GM21390 (cell line): Measurements from ENCODE around the gene IPCEF1.
A peak's percentile ranks its signal among the peaks of the same experiment; 100 is the strongest.

Experiments
- ATAC-seq: cut with Tn5 transposase; IDR thresholded peaks from one replicate; pipeline ENCODE4 v1.9.1; 2021; ENCODE audit not compliant: unreplicated experiment

The IPCEF1 gene

GRCh38 chr6:154373971-154374370 is 17.4 kb upstream of the IPCEF1 start:
- no peak for ATAC-seq

GRCh38 chr6:154371281-154371680 is 14.7 kb upstream of the IPCEF1 start:
- no peak for ATAC-seq

- ATAC-seq: peak; percentile 77
These were observed 13.9 kb upstream of the IPCEF1 start for GRCh38 chr6:154370545-154370944.

GRCh38 chr6:154367839-154368695 is 11.5 kb upstream of the IPCEF1 start:
- no peak for ATAC-seq

GRCh38 chr6:154367336-154367735 is 10.7 kb upstream of the IPCEF1 start:
- no peak for ATAC-seq

- ATAC-seq: no peak
These were observed 7.2 kb upstream of the IPCEF1 start for GRCh38 chr6:154363821-154364220.

GRCh38 chr6:154361476-154361875 is 4.9 kb upstream of the IPCEF1 start:
- no peak for ATAC-seq

GRCh38 chr6:154360476-154360875 is 3.9 kb upstream of the IPCEF1 start:
- ATAC-seq: no peak

GRCh38 chr6:154359679-154360078 is 3.1 kb upstream of the IPCEF1 start:
- no peak for ATAC-seq

- ATAC-seq: no peak
These were observed 2.6 kb upstream of the IPCEF1 start for GRCh38 chr6:154359161-154359574.

GRCh38 chr6:154358019-154358545 is 1.5 kb upstream of the IPCEF1 start:
- no peak for ATAC-seq

GRCh38 chr6:154356113-154356512 is 490 bp downstream of the IPCEF1 start:
- ATAC-seq: no peak

GRCh38 chr6:154354265-154354777 is 2.3 kb downstream of the IPCEF1 start:
- ATAC-seq: no peak

GRCh38 chr6:154353626-154354025 is 3.0 kb downstream of the IPCEF1 start:
- no peak for ATAC-seq

- ATAC-seq: peak; percentile 67
These were observed 3.6 kb downstream of the IPCEF1 start for GRCh38 chr6:154352898-154353585.

GRCh38 chr6:154350293-154350692 is 6.3 kb downstream of the IPCEF1 start:
- no peak for ATAC-seq

- no peak for ATAC-seq
These were observed 8.6 kb downstream of the IPCEF1 start for GRCh38 chr6:154347981-154348380.

- ATAC-seq: no peak
These were observed 10.8 kb downstream of the IPCEF1 start for GRCh38 chr6:154345811-154346210.

- ATAC-seq: no peak
These were observed 12.9 kb downstream of the IPCEF1 start for GRCh38 chr6:154343473-154344308.

- no peak for ATAC-seq
These were observed 14.7 kb downstream of the IPCEF1 start for GRCh38 chr6:154341871-154342270.

GRCh38 chr6:154341336-154341735 is 15.3 kb downstream of the IPCEF1 start:
- ATAC-seq: no peak
